Muscle layer of colon (tissue), 2 donors: Measurements from ENCODE around the gene REV3L.

Experiments used
- H3K27ac ChIP-seq: one replicate; pipeline ENCODE4 v1.7.0; 2013; ENCODE audit warnings: low read depth, mild to moderate bottlenecking, low read length, moderate library complexity
- H3K27me3 ChIP-seq, 2 donors: one replicate each; pipeline ENCODE4 v1.7.0; 2013; ENCODE audit warnings: low read length in 2 of 2, mild to moderate bottlenecking in 2 of 2; ENCODE audit not compliant: insufficient read depth in 2 of 2, control insufficient read depth in 1 of 2
- H3K36me3 ChIP-seq: one replicate; pipeline ENCODE4 v1.7.0; 2013; ENCODE audit warnings: mild to moderate bottlenecking, low read length; ENCODE audit not compliant: insufficient read depth
- H3K4me1 ChIP-seq: one replicate; pipeline ENCODE4 v1.7.0; 2013; ENCODE audit warnings: mild to moderate bottlenecking, low read length; ENCODE audit not compliant: insufficient read depth
- H3K4me3 ChIP-seq, 2 donors: one replicate each; pipeline ENCODE4 v1.7.0; 2013; ENCODE audit warnings: low read length in 2 of 2, low read depth in 1 of 2, mild to moderate bottlenecking in 1 of 2, moderate library complexity in 1 of 2
- H3K9ac ChIP-seq: one replicate; pipeline ENCODE4 v1.7.0; 2013; ENCODE audit warnings: low read length
- H3K9me3 ChIP-seq: one replicate; pipeline ENCODE4 v1.7.0; 2013; ENCODE audit warnings: mild to moderate bottlenecking, low read length
- donor health status: abdominal sarcoma.
- donor health status: Adenocarcinoma of cecum.

The REV3L gene

GRCh38 chr6:111282515-111282914 is 200.5 kb downstream of the REV3L start:
- no peak overlapping the region for H3K4me3 ChIP-seq
- no peaks in the 10 kb centered on the region for H3K27me3 ChIP-seq
- H3K9me3 ChIP-seq, result no peaks in the 10 kb centered on the region
- H3K9ac ChIP-seq, result no peak overlapping the region
- H3K4me1 ChIP-seq, result no peaks in the 10 kb centered on the region
- H3K36me3 ChIP-seq, result peaks cover 7% of the 10 kb centered on the region
- H3K27ac ChIP-seq, result no peak overlapping the region

- Histone ChIP-seq H3K9ac (no peak overlapping the region), H3K27ac (no peak overlapping the region), H3K4me3 (no peak overlapping the region), H3K4me1 (no peaks in the 10 kb centered on the region), H3K36me3 (peaks cover 22% of the 10 kb centered on the region), H3K27me3 (no peaks in the 10 kb centered on the region), H3K9me3 (no peaks in the 10 kb centered on the region)
These were observed 202.5 kb downstream of the REV3L start for GRCh38 chr6:111280445-111280955.

GRCh38 chr6:111278731-111279130 is 204.3 kb downstream of the REV3L start:
- H3K4me3 ChIP-seq, result no peak overlapping the region
- H3K9ac ChIP-seq, result no peak overlapping the region
- no peaks in the 10 kb centered on the region for H3K9me3 ChIP-seq
- H3K27me3 ChIP-seq, result no peaks in the 10 kb centered on the region
- H3K4me1 ChIP-seq, result no peaks in the 10 kb centered on the region
- no peak overlapping the region for H3K27ac ChIP-seq
- peaks cover 32% of the 10 kb centered on the region for H3K36me3 ChIP-seq

- H3K4me3 ChIP-seq, result no peak overlapping the region
- no peak overlapping the region for H3K27ac ChIP-seq
- no peaks in the 10 kb centered on the region for H3K9me3 ChIP-seq
- H3K36me3 ChIP-seq, result peaks cover 40% of the 10 kb centered on the region
- H3K4me1 ChIP-seq, result no peaks in the 10 kb centered on the region
- H3K27me3 ChIP-seq, result no peaks in the 10 kb centered on the region
- no peak overlapping the region for H3K9ac ChIP-seq
These were observed 205.2 kb downstream of the REV3L start for GRCh38 chr6:111277819-111278218.

GRCh38 chr6:111276736-111277135 is 206.3 kb downstream of the REV3L start:
- no peaks in the 10 kb centered on the region for H3K4me1 ChIP-seq
- no peaks in the 10 kb centered on the region for H3K27me3 ChIP-seq
- H3K4me3 ChIP-seq, result no peak overlapping the region
- no peaks in the 10 kb centered on the region for H3K9me3 ChIP-seq
- H3K9ac ChIP-seq, result no peak overlapping the region
- H3K36me3 ChIP-seq, result peaks cover 40% of the 10 kb centered on the region
- no peak overlapping the region for H3K27ac ChIP-seq

- Histone ChIP-seq H3K36me3 (peaks cover 40% of the 10 kb centered on the region), H3K27me3 (no peaks in the 10 kb centered on the region), H3K27ac (no peak overlapping the region), H3K9me3 (no peaks in the 10 kb centered on the region), H3K9ac (no peak overlapping the region), H3K4me1 (no peaks in the 10 kb centered on the region), H3K4me3 (no peak overlapping the region)
These were observed 206.7 kb downstream of the REV3L start for GRCh38 chr6:111276335-111276734.

- H3K27ac ChIP-seq, result no peak overlapping the region
- H3K9me3 ChIP-seq, result no peaks in the 10 kb centered on the region
- H3K36me3 ChIP-seq, result peaks cover 40% of the 10 kb centered on the region
- H3K4me3 ChIP-seq, result no peak overlapping the region
- no peaks in the 10 kb centered on the region for H3K4me1 ChIP-seq
- H3K9ac ChIP-seq, result no peak overlapping the region
- H3K27me3 ChIP-seq, result no peaks in the 10 kb centered on the region
These were observed 208.3 kb downstream of the REV3L start for GRCh38 chr6:111274593-111275217.

GRCh38 chr6:111270121-111270520 is 212.9 kb downstream of the REV3L start:
- Histone ChIP-seq H3K4me1 (no peaks in the 10 kb centered on the region), H3K27me3 (no peaks in the 10 kb centered on the region), H3K4me3 (no peak overlapping the region), H3K36me3 (peaks cover 35% of the 10 kb centered on the region), H3K27ac (no peak overlapping the region), H3K9me3 (no peaks in the 10 kb centered on the region), H3K9ac (no peak overlapping the region)

- no peak overlapping the region for H3K9ac ChIP-seq
- no peaks in the 10 kb centered on the region for H3K9me3 ChIP-seq
- H3K36me3 ChIP-seq, result peaks cover 32% of the 10 kb centered on the region
- H3K27ac ChIP-seq, result no peak overlapping the region
- H3K4me3 ChIP-seq, result no peak overlapping the region
- no peaks in the 10 kb centered on the region for H3K4me1 ChIP-seq
- H3K27me3 ChIP-seq, result no peaks in the 10 kb centered on the region
These were observed 213.5 kb downstream of the REV3L start for GRCh38 chr6:111269401-111269970.

- Histone ChIP-seq H3K9ac (no peak overlapping the region), H3K4me3 (no peak overlapping the region), H3K27ac (no peak overlapping the region), H3K4me1 (no peaks in the 10 kb centered on the region), H3K27me3 (no peaks in the 10 kb centered on the region), H3K9me3 (no peaks in the 10 kb centered on the region), H3K36me3 (peaks cover 25% of the 10 kb centered on the region)
These were observed 215.2 kb downstream of the REV3L start for GRCh38 chr6:111267764-111268333.

- Histone ChIP-seq H3K9me3 (no peaks in the 10 kb centered on the region), H3K4me3 (no peak overlapping the region), H3K36me3 (peaks cover 25% of the 10 kb centered on the region), H3K27ac (no peak overlapping the region), H3K27me3 (no peaks in the 10 kb centered on the region), H3K4me1 (no peaks in the 10 kb centered on the region), H3K9ac (no peak overlapping the region)
These were observed 216.7 kb downstream of the REV3L start for GRCh38 chr6:111266276-111266675.

- Histone ChIP-seq H3K36me3 (peaks cover 25% of the 10 kb centered on the region), H3K9me3 (no peaks in the 10 kb centered on the region), H3K4me3 (no peak overlapping the region), H3K27ac (no peak overlapping the region), H3K9ac (no peak overlapping the region), H3K4me1 (peaks cover under 1% of the 10 kb centered on the region), H3K27me3 (no peaks in the 10 kb centered on the region)
These were observed 217.2 kb downstream of the REV3L start for GRCh38 chr6:111265842-111266241.
